Measurements from ENCODE around the gene ACIN1. TPM values are rescaled to one million over a fixed set of nuclear protein-coding genes. Genes with fewer than 3 reads are reported as not detected.

The ACIN1 gene
- total and polyA plus RNA-seq, 9 of the 15 experiments (the other 6 are each of a cell fraction or from before 2014, with no cell fraction given) = 5.0 to 196 (median 129) TPM

DNA sequence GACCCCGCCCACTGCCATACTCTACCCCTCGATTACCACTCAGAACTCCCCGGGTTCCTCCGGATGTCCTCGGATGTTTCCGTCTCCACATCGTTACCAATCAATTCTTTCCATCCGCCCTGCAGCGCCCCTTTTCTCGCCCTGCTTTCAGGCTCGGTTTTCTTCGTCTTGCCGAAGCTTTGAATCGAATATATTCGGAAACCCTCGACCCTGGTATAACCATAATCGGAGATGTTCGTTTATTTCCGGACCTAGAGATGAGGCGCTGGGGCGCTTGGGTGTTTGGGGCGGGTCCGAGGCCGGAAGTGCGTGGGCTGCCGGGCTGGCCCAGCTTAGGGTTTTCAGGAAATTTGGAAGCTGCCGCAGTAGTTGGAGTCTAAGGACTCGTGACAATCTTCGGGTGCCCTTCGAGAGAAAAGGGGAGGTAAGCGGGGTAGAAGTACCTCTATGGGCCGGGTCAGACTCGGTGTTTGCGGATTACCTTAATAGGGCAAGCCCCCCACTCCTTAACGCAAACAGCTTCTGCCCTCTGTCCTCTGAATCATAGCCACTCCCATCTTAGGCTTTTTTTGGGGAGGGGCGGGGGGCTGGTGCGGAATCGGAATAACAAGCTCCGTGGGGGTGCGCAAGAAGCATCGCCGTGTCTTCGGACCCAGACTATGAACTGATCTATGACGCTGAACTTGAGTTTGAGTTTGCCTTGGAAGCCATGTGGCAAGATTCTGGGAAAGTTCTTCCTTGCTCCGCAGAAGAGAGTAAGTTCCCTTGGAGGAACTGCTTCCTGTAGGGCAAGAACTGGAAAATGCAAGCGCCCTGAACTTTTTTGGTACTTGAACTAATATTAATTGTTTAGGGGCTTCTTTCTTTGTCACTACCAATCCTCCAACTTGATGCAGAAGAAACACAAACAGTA lies 516 bp upstream of the ACIN1 start, which contains the start of gene C14orf119 (continued):
- TF ChIP-seq, protein P1, sequence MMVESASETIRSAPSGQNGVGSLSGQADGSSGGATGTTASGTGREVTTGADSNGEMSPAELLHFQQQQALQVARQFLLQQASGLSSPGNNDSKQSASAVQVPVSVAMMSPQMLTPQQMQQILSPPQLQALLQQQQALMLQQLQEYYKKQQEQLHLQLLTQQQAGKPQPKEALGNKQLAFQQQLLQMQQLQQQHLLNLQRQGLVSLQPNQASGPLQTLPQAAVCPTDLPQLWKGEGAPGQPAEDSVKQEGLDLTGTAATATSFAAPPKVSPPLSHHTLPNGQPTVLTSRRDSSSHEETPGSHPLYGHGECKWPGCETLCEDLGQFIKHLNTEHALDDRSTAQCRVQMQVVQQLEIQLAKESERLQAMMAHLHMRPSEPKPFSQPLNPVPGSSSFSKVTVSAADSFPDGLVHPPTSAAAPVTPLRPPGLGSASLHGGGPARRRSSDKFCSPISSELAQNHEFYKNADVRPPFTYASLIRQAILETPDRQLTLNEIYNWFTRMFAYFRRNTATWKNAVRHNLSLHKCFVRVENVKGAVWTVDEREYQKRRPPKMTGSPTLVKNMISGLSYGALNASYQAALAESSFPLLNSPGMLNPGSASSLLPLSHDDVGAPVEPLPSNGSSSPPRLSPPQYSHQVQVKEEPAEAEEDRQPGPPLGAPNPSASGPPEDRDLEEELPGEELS (CRISPR knock-in tag; IDR thresholded peaks at IDR 0.05; ENCODE audit: borderline replicate concordance) = no peak
- TF ChIP-seq ZNF79 (CRISPR knock-in tag; IDR thresholded peaks at IDR 0.05; ENCODE audit: low read depth) (no peak), CBFA2T2 (conservative IDR thresholded peaks at IDR 0.05) (no peak), RNF219 (CRISPR knock-in tag; IDR thresholded peaks at IDR 0.05) (no peak), NR0B1 (IDR thresholded peaks at IDR 0.05; ENCODE audit: partially characterized antibody) (no peak), ZFX (CRISPR knock-in tag; IDR thresholded peaks at IDR 0.05) (peak; percentile 46)
- TF ChIP-seq, protein P2, sequence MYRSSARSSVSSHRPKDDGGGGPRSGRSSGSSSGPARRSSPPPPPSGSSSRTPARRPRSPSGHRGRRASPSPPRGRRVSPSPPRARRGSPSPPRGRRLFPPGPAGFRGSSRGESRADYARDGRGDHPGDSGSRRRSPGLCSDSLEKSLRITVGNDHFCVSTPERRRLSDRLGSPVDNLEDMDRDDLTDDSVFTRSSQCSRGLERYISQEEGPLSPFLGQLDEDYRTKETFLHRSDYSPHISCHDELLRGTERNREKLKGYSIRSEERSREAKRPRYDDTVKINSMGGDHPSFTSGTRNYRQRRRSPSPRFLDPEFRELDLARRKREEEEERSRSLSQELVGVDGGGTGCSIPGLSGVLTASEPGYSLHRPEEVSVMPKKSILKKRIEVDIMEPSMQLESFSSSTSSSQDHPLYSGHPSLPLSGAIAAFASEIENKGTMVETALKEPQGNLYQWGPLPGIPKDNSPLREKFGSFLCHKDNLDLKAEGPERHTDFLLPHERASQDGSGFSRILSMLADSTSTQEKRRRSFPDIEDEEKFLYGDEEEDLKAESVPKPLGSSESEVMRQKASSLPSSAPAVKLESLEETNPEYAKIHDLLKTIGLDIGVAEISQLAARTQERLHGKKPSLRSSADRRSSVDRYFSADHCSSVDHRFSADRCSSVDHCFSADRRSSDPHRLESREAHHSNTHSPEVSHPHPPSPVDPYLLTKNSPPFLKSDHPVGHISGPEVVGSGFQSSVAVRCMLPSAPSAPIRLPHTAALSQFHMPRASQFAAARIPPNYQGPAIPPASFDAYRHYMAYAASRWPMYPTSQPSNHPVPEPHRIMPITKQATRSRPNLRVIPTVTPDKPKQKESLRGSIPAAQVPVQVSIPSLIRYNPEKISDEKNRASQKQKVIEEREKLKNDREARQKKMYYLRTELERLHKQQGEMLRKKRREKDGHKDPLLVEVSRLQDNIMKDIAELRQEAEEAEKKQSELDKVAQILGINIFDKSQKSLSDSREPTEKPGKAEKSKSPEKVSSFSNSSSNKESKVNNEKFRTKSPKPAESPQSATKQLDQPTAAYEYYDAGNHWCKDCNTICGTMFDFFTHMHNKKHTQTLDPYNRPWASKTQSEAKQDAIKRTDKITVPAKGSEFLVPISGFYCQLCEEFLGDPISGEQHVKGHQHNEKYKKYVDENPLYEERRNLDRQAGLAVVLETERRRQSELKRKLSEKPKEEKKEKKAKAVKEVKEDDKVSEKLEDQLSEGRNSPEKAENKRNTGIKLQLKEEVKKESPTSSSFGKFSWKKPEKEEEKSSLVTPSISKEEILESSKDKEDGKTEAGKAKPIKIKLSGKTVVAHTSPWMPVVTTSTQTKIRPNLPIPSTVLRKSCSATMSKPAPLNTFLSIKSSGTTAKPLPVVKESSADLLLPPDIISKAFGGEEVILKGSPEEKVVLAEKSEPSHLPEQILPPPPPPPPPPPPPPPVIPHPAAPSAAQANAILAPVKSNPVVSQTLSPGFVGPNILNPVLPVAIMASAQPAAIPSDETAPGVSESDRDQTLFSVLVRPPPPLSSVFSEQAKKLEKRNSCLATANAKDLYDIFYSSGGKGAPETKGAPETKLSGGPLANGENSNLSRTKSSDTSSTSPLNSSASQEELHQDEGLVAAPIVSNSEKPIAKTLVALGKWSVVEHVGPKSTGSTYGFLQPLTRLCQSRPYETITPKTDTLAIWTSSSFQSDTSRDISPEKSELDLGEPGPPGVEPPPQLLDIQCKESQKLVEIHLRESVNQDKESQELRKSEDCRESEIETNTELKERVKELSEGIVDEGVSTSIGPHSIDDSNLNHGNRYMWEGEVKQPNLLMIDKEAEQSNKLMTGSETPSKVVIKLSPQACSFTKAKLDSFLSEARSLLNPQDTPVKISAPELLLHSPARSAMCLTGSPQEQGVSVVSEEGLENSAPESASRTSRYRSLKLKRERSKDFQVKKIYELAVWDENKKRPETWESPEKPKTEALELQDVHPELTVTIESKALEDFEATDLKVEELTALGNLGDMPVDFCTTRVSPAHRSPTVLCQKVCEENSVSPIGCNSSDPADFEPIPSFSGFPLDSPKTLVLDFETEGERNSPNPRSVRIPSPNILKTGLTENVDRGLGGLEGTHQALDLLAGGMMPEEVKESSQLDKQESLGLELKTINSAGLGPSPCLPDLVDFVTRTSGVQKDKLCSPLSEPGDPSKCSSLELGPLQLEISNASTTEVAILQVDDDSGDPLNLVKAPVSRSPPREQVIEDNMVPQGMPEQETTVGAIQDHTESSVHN (IDR thresholded peaks at IDR 0.05; ENCODE audit: borderline replicate concordance in 1 of 2, low read depth in 1 of 2) = no peak
- TF ChIP-seq, protein P3, sequence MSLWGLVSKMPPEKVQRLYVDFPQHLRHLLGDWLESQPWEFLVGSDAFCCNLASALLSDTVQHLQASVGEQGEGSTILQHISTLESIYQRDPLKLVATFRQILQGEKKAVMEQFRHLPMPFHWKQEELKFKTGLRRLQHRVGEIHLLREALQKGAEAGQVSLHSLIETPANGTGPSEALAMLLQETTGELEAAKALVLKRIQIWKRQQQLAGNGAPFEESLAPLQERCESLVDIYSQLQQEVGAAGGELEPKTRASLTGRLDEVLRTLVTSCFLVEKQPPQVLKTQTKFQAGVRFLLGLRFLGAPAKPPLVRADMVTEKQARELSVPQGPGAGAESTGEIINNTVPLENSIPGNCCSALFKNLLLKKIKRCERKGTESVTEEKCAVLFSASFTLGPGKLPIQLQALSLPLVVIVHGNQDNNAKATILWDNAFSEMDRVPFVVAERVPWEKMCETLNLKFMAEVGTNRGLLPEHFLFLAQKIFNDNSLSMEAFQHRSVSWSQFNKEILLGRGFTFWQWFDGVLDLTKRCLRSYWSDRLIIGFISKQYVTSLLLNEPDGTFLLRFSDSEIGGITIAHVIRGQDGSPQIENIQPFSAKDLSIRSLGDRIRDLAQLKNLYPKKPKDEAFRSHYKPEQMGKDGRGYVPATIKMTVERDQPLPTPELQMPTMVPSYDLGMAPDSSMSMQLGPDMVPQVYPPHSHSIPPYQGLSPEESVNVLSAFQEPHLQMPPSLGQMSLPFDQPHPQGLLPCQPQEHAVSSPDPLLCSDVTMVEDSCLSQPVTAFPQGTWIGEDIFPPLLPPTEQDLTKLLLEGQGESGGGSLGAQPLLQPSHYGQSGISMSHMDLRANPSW (CRISPR knock-in tag; IDR thresholded peaks at IDR 0.05) = no peak; the same call in 1 of the 2 replicates

All from K562 (cell line).